Dermis blood vessel endothelial cell (primary cell): ENCODE data around the gene FRMD4A. TPM values are rescaled to one million over a fixed set of nuclear protein-coding genes. Genes with fewer than 3 reads are reported as not detected.
A peak's percentile ranks its signal among the peaks of the same experiment; 100 is the strongest.
"Not testable (repeated sequence)": the region's sequence is repeated elsewhere in the genome, so short reads cannot be mapped to it uniquely, and the experiment has no call there.

Source experiments
- DNase-seq: peaks from one replicate; pipeline ENCODE4 v3.0.0; 2010
- total RNA-seq: library from RNA; depleted of rRNA; stranded (reverse); fragments of >200 nt; gene quantifications from 2 replicates; pipeline ENCODE4 v1.2.3, GENCODE V29; 2014

Gene FRMD4A
- total RNA-seq, 1 donor from 2014 or later = 42.0 TPM

DNA sequence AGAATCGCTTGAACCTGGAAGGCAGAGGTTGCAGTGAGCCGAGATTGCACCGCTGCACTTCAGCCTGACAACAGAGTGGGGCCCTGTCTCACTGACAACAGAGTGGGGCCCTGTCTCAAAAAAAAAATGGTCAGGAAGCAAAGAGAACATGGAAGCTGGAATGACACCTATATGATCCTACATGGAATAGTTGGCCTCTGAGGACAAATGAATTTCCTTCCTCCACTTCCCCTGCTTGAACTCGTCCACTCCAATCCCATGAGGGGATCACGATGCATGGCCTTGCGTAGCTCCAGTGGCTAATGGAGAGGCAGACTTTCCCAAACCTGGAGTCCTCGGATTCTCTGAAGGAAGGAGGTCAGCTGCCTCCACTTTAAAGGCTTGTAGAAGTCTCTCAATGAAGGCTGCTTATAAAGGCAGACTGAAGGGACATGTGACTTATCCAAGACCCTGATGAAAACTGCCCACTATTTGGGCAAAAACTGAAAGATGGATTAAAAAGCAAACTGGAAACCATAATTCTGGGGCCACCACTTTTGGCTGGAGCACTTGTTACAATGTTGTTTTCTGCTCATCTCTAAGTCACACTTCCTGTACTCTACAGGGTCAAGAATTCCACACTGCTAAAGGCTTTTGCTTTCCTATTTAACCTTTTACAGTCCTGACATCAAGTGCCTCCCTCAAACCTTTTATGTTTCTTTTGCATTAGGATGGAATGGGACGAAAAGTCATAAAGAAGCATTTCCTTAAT, 529.4 kb downstream of the FRMD4A start:
- DNase-seq = no peak

DNA sequence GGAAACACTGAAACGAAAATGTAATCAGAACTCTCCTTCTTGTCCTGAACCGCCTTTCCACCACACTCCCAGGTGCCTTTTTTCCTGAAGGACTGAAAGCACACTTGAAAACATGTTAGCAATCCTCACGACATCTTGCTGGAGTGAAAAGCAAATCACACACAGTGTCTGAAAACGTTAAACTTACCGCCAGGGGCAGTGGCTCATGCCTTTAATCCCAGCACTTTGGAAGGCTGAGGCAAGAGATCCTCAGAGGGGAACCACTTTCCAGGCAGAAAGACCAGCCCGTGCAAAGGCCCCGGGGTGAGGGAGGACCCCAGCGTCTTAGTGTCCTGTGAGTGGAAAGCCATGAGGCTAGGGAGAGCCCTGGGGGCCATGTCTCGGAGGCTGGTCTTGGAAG, 533.6 kb downstream of the FRMD4A start:
- DNase-seq = no peak

DNA sequence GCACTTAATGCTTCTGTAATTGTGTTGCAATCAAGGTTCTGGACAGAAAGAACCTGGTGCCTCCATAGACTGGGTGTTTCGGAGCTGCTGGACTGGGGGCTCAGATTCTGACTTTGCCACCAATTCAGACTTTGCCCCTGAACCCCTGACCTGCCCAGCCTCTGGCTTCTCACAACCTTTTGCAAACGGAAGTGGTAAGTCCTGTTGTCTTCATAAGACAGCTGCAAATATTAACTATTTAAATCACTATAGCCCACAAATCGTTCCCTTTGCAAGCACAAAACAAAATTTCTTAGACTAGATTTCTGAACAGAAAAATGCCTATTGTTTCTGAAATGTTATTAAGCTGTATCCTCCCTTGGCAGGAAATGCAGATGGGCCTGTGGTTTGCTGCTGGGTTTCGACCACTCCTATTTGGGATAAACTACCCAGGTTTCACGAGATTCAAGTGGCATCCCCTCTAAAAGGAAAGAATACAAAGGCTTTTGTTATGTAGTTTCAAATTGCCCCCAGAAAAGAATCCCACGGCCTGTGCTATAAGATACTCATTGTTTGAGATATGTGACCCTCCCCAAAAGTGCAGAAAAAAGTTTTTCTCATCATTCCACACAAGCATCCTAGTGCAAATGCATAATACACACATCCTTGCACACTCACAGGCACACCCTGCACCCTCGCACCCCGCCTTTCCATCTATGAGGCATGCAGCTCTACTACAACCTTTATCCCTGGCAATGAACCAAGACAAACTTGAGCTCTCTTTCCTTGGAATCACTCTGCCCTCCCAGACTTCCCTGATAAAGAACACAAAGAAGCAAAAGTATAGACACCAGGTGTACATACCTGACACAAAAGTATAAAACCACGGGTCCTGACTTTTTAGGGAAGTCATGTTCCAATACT, 534.8 kb downstream of the FRMD4A start:
- peak; percentile 41 for DNase-seq

DNA sequence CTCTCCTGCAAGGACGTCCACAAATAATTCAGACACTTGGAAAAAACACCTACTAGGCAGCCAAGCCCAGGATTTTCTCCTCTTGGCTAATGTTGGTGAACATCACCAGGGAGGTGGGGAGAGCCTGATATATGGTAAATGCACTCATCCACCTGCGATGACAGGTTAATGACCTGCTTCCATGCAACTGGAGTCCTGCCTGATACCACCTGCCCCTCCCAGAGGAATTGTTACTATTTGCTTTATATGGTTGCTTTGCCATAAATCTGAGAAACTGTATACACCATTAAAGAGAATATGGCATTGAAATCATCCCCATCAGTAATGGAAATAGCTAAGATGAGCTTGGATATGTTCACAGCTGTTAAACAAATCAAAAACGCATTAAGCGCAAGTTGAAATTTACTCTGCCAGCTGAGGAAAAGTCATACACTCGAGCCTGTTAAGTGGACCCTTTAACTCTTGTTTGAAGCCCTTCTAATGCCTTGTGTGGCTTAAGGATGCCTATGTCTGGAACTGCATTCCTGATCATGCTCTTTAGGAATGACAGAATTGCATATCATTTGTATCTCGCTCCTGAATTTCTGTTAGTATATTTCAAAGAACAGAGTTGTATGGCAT, 535.6 kb downstream of the FRMD4A start:
- no peak for DNase-seq

DNA sequence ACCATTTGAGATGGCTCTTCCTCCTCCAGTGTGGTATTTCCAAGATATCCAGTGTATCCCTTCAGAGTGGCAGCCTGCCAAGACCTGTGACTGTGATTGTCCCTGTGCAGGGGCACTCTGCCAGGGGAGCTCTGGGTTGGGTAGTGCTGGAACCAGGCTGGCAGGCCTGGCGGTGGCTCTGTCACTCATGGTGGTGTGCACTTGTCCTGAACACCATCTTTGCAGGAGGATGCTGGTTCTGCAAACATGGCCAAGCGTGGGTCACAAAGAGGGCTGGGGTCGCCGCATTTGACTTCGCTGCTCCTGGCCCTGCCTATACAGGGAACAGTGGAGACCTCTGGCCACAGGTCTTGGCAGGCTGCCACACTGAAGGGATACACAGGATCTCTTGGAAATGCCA, 538.7 kb downstream of the FRMD4A start:
- DNase-seq = no peak

DNA sequence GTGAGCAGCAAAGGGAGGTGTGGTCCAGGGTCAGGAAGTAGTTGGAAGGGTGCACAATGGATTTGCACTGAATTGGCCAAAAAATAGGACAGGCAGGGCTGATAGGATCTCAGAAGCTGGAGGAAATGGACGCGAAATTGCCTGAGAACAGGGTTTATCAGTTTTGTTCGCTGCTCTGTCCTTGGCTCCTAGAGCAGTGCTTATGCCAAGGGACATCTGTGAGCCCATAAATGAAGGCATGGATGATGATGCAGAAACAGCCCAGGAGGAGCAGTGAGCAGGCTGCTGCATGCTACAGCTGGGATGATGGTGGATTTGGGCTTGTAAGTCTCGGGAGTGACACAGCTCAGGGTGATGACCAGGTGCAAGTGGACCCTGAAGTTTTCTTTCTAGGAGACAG, 539.2 kb downstream of the FRMD4A start:
- DNase-seq = no peak

DNA sequence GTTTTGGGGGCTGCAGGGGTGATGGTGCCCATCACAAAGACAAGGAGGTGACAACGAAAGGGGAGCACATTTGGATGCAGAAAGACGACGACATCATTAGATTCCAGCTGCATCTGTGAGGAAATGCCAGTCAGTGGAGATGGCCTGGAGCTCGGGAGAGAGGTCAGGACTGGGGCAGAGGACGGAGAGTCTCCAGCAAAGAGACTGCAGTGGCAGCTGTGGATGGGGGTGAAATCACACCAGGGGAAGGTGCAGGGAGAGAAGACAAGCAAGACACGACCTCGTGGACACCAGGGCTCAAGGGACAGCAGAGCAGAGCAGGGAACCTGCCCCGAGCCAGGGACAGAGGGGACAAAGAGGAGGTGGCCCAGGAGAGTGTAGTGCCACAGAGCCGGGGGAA, 540.5 kb downstream of the FRMD4A start:
- no peak for DNase-seq

DNA sequence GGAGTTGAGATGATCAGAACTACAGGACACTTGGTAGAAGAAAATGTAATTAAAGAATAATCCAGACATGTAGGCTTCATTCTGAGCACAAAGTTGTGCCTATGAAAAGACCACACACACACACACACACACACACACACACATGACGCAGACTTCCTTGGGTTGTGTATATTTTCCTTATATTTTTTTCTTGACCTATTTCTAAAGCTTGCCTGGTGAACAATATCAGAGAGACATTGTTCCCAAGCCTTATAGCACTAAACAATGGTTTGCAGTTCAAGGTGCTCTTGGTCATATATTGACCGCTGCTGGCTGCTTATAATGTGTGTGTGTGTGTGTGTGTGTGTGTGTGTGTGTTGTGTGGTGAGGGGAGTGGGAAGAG, 541.3 kb downstream of the FRMD4A start:
- DNase-seq = peak; percentile 59

DNA sequence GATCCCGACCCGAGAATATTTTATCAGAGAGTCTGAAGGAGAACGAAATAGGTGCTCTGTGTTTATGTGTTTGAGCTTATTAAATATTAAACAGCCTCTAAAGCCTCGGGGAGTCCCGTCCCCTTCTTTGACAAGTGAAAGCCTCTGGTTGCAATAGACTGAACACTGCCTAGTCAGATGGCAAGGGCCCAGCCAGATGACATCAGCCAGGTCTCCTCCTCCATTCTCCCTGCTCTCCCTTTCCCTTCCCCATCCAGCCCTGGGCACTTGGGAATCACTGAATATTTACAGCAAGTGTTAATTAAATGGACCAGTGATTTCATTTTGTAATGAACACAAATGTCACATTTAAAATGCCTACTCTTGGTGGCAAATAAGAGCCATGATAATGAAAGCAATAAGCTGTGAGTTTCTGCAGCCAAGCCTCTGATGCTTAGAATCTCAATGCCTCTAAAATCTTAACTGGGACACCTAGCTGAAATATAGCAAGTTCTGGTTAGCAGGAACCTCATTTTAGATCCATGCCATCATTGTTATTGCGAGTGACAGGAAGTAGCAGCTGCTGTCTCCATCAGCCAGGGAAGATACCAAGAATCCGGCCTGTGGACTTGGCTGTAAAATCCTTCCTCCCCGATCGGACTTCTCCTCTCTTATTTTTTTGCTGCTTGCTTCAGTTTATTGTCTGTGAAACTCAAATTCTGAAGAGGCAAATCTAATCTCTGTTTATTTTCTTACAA, 541.8 kb downstream of the FRMD4A start:
- DNase-seq = peak; percentile 61

DNA sequence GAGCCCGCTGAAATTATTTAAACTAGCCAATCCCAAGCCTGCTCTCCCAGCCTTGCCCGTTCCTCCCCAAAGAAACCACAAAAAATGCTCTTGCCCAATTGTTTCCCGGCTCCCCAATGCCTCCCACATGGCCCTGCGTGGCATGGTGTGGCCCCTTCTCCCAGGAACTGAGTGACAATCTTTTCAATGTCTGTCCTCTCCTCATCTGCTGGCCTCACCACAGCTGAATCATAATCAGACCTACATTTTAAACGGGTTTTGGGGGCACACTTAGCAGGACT, 542.5 kb downstream of the FRMD4A start:
- DNase-seq = no peak

DNA sequence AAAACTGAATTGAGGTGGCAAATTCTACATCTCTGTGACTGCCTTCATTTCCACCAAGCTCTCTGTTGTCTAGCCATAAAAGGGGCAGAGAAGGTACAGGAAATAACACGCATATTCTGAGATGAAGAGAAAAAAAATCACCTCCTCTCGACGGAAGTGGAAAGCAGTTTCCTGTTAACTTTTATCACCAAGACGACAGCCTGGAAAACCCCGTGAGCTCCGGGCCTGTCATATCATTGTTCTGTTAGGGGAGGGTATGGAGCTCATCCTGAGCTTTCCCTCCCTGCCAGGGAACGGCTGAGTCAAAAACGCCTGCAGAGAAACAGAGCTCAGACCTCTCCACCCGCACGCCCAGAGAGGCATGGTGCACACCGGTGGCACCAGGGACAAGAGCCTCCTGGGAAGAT, 543.7 kb downstream of the FRMD4A start:
- DNase-seq = peak; percentile 97

DNA sequence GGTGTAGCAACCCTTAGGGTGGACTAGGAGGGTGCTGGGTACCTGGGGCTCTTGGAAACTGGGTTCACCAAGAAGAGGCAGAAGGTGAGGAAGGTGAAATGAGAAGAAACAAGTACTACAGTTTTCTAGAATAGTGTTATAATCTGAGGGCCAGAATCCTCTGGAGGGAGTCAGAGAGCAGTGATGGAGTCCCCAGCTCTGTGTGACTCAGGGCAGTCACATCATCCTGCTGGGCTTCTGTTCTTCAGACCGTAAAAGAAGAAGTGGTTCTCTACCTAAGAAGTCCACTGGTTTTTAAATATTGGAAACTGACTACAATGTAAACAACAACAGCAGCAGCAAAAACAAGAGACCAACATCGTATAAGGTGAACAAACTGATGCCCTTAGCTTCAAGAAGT, 546.7 kb downstream of the FRMD4A start:
- peak; percentile 61 for DNase-seq

DNA sequence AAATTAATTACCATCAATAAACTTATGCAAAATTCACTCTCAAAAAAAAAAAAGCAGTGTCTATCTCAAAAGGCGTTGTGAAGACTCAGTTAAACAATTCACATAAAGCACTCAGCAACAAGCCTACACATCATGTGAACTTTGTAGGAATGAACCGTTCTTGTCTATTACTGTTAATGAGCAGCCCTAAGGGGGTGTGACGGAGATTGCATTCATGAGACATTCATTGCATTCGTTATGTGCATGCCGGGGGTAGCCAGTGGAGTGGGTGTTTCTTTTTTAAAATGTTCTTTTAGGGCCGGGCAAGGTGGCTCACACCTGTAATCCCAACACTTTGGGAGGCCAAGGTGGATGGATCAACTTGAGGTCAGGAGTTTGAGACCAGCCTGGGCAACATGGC, 551.0 kb downstream of the FRMD4A start:
- DNase-seq = no peak

DNA sequence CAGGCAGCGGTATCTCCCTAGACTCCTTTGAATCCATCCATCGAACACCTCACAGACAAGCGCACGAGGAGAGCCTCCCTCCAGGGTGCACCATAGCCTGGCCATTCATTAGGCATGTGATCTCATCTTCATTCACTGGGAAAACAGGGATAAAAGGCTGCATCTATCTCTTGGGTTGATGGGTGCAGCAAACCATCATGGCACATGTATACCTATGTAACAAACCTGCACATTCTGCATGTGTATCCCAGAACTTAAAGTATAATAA, 552.1 kb downstream of the FRMD4A start:
- not testable (repeated sequence) for DNase-seq

DNA sequence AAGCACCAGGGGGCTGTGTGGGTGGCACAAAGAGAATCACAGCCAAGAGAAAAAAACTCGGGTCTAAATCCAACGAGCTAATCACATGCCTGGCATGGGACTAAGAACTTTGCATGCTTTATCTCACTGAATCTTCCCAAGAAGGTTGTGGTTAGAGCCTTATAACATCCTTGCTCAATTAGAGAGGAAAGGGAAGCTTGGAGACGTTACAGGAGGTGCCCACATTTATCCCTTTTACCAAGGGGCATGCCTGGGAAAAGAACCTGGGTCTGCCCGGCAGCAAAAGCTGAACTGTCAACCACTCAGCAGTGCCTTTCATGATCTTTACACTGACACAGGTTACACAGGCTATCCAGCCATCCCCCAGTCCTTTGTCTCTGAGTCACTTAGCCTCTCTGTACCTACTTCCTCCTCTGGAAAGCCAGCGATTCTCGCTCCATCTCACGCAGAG, 553.8 kb downstream of the FRMD4A start:
- DNase-seq = peak; percentile 49

DNA sequence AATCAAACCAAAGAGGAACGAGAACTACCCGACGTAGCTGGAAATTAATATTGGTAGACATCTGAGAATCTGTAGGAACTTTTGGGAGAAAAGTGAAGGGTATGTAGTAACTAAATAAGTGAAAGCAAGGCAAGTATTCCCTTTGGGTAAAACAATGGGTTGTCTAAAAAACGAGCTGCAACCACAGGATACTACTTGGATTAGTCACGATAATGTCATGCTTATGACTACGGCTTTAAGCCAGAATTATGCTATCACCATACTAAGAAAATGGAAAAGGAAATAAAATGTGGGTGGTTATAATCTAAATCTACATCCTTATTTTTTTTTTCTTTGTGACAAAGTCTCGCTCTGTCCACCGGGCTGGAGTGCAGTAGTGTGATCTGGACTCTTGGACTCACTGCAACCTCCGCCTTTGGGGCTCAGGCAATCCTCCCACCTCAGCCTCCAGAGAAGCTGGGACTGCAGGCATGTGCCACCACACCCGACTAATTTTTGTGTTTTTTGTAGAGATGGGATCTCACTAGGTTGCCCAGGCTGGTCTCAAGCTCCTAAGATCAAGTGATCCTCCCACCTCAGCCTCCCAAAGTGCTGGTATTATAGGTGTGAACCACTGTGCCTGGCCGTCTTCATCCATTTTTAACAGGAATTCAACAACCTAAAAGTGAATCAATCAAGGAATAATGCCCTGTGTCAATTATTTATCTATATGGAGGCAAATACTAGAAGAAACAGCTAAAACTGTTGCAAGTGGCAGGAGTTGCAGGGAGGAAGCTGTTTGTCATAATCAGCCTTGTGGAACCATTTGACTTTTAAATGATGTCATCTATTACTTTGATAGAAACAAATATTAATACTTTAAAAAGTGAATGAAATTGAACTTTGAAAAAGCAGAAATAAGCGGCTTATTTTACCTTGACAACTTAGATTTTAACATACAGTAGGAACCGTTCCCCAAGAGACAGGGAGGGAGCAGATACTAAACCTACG, 554.6 kb downstream of the FRMD4A start:
- DNase-seq = peak; percentile 77

DNA sequence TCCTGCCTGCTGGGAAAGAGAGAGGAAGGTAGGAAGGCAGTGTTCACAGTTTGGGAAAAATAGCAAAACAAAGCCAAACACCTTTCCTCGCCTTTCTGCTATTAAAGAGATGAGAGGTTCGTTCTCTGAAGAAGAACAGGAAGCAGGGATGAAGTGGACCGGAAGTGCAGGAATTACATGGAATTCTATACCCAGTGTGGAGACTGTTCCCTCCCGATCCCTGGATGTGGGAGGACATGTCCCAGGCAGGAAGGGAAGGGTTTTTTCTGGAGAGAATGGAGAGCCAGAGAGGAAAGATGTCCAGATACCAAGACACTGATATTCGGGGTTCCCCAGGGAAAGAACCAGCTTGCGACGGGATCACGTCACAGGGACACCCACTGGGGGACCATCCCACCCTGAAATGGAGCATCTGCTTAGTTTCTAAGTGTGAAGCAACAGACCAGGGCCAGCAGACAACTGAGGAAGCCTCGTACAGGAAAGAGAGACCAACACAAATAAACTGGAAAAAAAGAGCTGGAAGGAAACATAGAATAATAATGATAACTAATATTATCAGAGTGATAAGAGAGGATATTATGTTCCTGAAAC, 556.3 kb downstream of the FRMD4A start:
- peak; percentile 37 for DNase-seq

DNA sequence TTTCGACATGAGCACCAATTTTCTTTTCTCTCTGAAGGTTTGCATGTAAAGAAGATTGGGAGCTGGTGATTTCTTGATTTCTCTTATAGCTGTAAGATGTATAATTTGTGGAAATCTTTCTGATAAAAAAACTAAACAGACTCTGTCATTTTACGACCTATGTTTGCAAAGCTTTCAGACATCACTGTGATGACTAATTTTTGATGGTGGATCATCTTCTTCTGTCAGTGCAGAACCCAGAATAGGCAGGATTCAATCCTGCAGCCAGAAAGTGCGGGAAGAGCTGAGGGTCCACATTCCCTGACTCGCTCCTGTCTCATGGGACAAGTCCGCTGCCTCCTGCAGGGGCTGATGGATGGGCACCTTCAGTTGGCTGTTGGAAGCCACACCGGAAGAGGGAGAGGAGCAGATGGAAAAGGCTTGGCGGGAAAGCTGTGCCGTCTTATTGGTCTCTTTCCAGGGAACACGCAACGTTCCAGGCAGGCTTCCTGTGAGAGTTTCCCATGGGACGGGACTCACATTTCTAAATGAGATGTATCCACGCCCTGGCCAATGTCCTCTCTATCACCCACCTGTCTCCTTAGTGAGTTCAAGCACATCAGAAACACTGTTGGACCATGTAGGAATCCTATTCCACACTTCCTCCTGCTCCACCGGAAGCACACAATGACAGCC, 557.1 kb downstream of the FRMD4A start:
- peak; percentile 49 for DNase-seq

DNA sequence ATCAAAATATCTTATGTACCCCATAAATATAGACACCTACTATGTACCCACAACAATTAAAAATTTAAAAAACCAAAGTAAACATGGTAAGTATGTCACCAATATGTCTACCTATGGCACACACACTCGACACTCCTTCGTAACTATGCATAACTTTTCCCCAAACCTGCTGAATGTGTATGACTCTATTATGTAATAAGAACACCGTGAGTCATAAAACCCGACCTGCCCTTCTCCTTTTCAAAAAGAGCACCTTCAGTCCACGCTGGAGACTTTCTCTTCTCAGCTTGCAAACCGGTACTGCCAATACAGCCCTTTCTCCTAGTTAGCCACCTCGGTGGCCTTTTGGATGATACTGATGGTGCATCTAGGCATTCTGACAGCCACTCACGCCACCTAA, 557.7 kb downstream of the FRMD4A start:
- DNase-seq = no peak

DNA sequence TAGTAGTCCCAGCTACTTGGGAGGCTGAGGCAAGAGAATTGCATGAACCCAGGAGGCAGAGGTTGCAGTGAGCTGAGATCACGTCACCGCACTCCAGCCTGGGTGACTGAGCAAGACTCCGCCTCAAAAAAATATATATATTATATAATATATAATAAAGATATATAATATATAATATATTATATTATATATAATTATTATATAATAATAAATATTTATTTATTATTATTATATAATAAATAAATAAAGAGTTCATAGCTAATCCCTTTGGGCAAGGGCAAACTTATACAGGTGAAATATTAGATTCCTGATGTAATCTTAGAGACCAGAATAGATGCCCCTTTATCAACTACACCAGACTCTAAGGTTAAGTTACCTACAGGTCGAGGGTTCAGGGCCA, 558.7 kb downstream of the FRMD4A start:
- no peak for DNase-seq
